Body of pancreas (tissue), 4 donors: ENCODE data around the gene CACNA1C.

Experiments used
- CTCF ChIP-seq, 7 experiments: fragments of 450-650 bp in 4 of 7; fragments of 200-600 bp in 3 of 7; sonication (generic) in 3 of 7; IDR thresholded peaks; one replicate each; pipeline ENCODE4 v1.5.1; 2016 to 2019; ENCODE audit warnings: antibody characterized with exemption in 7 of 7
- POLR2A ChIP-seq, 3 donors: fragments of 450-650 bp; IDR thresholded peaks; one replicate each; pipeline ENCODE4 v1.6.1; 2016; ENCODE audit warnings: antibody characterized with exemption in 3 of 3, mild to moderate bottlenecking in 2 of 3

- TF ChIP-seq CTCF (IDR thresholded peaks at IDR 0.05) (no peak), POLR2A (IDR thresholded peaks at IDR 0.05) (no peak)
These were observed 686.3 kb downstream of the CACNA1C start for GRCh38 chr12:2739069-2739468.
